Measurements from ENCODE around the gene TSG101. TPM values are rescaled to one million over a fixed set of nuclear protein-coding genes. Genes with fewer than 3 reads are reported as not detected.
A peak's percentile ranks its signal among the peaks of the same experiment; 100 is the strongest.

TSG101 gene
- polyA plus RNA-seq, 1 experiment = 118 TPM

DNA sequence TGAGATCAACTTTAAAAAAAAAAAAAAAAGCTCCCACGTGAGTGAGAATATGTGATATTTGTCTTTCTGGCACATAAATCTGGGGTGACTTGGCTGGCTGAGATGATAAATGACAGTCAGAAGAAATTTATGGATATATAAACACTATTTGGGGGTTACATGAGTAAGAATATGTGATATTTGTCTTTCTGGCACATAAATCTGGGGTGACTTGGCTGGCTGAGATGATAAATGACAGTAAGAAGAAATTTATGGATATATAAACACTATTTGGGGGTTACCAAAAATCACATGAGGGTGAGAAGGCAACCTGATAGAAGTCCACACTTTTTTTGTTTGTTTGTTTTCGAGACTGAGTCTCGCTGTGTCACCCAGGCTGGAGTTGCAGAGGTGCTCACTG lies 6.6 kb upstream of the TSG101 start:
- ChIA-PET POLR2A (no interaction called here), CTCF (no interaction called here)
- TF ChIP-seq, protein P1, sequence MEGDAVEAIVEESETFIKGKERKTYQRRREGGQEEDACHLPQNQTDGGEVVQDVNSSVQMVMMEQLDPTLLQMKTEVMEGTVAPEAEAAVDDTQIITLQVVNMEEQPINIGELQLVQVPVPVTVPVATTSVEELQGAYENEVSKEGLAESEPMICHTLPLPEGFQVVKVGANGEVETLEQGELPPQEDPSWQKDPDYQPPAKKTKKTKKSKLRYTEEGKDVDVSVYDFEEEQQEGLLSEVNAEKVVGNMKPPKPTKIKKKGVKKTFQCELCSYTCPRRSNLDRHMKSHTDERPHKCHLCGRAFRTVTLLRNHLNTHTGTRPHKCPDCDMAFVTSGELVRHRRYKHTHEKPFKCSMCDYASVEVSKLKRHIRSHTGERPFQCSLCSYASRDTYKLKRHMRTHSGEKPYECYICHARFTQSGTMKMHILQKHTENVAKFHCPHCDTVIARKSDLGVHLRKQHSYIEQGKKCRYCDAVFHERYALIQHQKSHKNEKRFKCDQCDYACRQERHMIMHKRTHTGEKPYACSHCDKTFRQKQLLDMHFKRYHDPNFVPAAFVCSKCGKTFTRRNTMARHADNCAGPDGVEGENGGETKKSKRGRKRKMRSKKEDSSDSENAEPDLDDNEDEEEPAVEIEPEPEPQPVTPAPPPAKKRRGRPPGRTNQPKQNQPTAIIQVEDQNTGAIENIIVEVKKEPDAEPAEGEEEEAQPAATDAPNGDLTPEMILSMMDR (IDR thresholded peaks at IDR 0.05; ENCODE audit: low read depth, low read length) = no peak
- Histone ChIP-seq H3K27me3 (ENCODE audit: control insufficient read depth, insufficient read depth, low read length) (no peaks in the 10 kb centered on the region), H3K27ac (ENCODE audit: low read depth, low read length) (no peak overlapping the region), H3K9me3 (ENCODE audit: control insufficient read depth, insufficient read depth, low read length) (no peaks in the 10 kb centered on the region), H3K4me3 (ENCODE audit: low read depth, low read length) (no peak overlapping the region)
- no peak for DNase-seq (ENCODE audit: low read depth, low spot score)

DNA sequence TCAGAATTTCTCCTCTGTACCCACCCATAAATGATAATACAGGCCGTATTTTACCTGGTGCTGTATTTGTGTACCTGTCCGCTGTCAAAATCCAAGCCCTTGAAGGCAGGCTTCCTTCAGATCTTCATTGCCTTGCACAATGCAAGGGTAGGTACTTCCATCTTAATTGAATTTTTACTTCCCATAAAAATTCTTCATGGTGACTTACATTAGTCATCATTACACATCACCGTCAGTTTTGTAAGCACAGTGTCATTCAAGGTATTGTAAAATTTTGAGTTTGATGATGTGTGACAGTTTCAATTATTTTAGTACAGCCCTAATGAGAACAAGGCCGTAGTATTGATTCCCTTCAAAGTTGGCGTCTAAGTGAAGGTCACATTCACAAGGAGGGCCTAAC lies 770 bp upstream of the TSG101 start:
- ChIA-PET CTCF (interaction anchor here (0.7 to 1.6 kb wide), 4 partner anchors 13 to 284 kb away, joined by 3 to 6 read pairs (median 4); no protein-coding TSS in a partner anchor), POLR2A (interaction anchor here (0.6 to 1.6 kb wide), 4 partner anchors 17 to 193 kb away, joined by 3 to 6 read pairs (median 4); partner anchors contain the start of gene LDHA)
- Histone ChIP-seq H3K27me3 (ENCODE audit: control insufficient read depth, insufficient read depth, low read length) (no peaks in the 10 kb centered on the region), H3K27ac (ENCODE audit: low read depth, low read length) (no peak overlapping the region), H3K9me3 (ENCODE audit: control insufficient read depth, insufficient read depth, low read length) (no peaks in the 10 kb centered on the region; the same call in 1 of the 2 replicates), H3K4me3 (ENCODE audit: low read depth, low read length) (peak overlapping the region; percentile 73)
- DNase-seq (ENCODE audit: low read depth, low spot score) = no peak
- TF ChIP-seq, protein P1 (IDR thresholded peaks at IDR 0.05; ENCODE audit: low read depth, low read length) = no peak

DNA sequence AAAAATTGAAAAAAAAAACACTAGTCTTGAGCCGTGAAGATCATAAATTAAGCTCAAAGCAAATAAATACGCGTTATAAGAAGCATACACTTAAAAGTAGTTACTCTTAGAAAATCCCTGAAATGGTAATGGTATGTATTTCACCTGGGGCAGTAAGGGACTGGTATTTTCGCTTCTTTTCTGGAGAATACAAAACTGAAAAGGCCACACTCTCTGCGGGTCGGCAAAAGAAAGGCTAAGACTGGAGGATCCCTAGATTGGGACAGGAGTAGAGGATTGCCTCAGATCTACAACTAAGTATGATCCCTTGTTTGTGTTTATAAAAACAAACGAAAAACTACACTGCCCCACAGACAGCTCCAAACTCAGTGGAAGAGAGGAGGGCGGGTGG lies 617 bp downstream of the TSG101 start:
- H3K27me3 ChIP-seq (ENCODE audit: control insufficient read depth, insufficient read depth, low read length) = no peaks in the 10 kb centered on the region
- ChIA-PET POLR2A (interaction anchor here (1.3 to 1.6 kb wide), 3 partner anchors 15 to 132 kb away, joined by 3 to 6 read pairs (median 5); partner anchors contain the start of gene LDHA), CTCF (interaction anchor here (0.8 to 1.6 kb wide), 4 partner anchors 202 to 282 kb away, joined by 3 to 9 read pairs (median 4); no protein-coding TSS in a partner anchor)
- H3K9me3 ChIP-seq (ENCODE audit: control insufficient read depth, insufficient read depth, low read length) = no peaks in the 10 kb centered on the region; the same call in 1 of the 2 replicates
- no peak for DNase-seq (ENCODE audit: low read depth, low spot score)
- TF ChIP-seq, protein P1 (IDR thresholded peaks at IDR 0.05; ENCODE audit: low read depth, low read length) = no peak
- peak overlapping the region; percentile 88 for H3K27ac ChIP-seq (ENCODE audit: low read depth, low read length)
- peak overlapping the region; percentile 73 for H3K4me3 ChIP-seq (ENCODE audit: low read depth, low read length)

- Histone ChIP-seq H3K4me3 (ENCODE audit: low read depth, low read length) (no peak overlapping the region), H3K27ac (ENCODE audit: low read depth, low read length) (no peak overlapping the region), H3K27me3 (ENCODE audit: control insufficient read depth, insufficient read depth, low read length) (no peaks in the 10 kb centered on the region), H3K9me3 (ENCODE audit: control insufficient read depth, insufficient read depth, low read length) (no peaks in the 10 kb centered on the region; the same call in 1 of the 2 replicates)
- ChIA-PET CTCF (interaction anchor here (1.2 to 1.6 kb wide), 3 partner anchors 207 to 409 kb away, joined by 4 to 7 read pairs (median 6); no protein-coding TSS in a partner anchor), POLR2A (no interaction called here)
- TF ChIP-seq, protein P1 (IDR thresholded peaks at IDR 0.05; ENCODE audit: low read depth, low read length) = no peak
- DNase-seq (ENCODE audit: low read depth, low spot score) = no peak
These were observed 2.5 kb downstream of the TSG101 start for GRCh38 chr11:18524248-18524647.

- no peak for DNase-seq (ENCODE audit: low read depth, low spot score)
- CTCF ChIA-PET = interaction anchor here (0.9 to 1.1 kb wide), 2 partner anchors 10 to 18 kb away, joined by 3 to 4 read pairs; no protein-coding TSS in a partner anchor
These were observed 3.7 kb downstream of the TSG101 start for GRCh38 chr11:18523084-18523483.

More at GRCh38 chr11:18523084-18523483, 3.7 kb downstream of the TSG101 start:
- Histone ChIP-seq H3K4me3 (ENCODE audit: low read depth, low read length) (no peak overlapping the region), H3K27ac (ENCODE audit: low read depth, low read length) (no peak overlapping the region), H3K27me3 (ENCODE audit: control insufficient read depth, insufficient read depth, low read length) (no peaks in the 10 kb centered on the region), H3K9me3 (ENCODE audit: control insufficient read depth, insufficient read depth, low read length) (no peaks in the 10 kb centered on the region; the same call in 1 of the 2 replicates)
- POLR2A ChIA-PET = no interaction called here
- TF ChIP-seq, protein P1 (IDR thresholded peaks at IDR 0.05; ENCODE audit: low read depth, low read length) = no peak
